GM06990 (cell line): ENCODE data around the gene SLC4A9.

Experiments used
- DNase-seq: peaks from one replicate; pipeline ENCODE4 v3.0.0-alpha.2; 2011; ENCODE audit not compliant: insufficient read length; ENCODE audit errors: extremely low read depth
- H3K27me3 ChIP-seq: replicated peaks from 2 replicates; pipeline ENCODE4 v1.6.0; 2011; ENCODE audit warnings: low read length; ENCODE audit not compliant: control insufficient read depth, insufficient read depth
- H3K36me3 ChIP-seq: 2 replicates; pipeline ENCODE4 v1.5.1; 2011; ENCODE audit warnings: low read length; ENCODE audit not compliant: control insufficient read depth, insufficient read depth
- H3K4me3 ChIP-seq: replicated peaks from 2 replicates; pipeline ENCODE4 v1.5.1; 2011; ENCODE audit warnings: low read depth, mild to moderate bottlenecking, control low read depth, low read length
- CTCF ChIP-seq: IDR thresholded peaks from 2 replicates; pipeline ENCODE4 v1.5.1; 2011; ENCODE audit warnings: low read length, control low read depth, mild to moderate bottlenecking, inconsistent platforms; ENCODE audit not compliant: insufficient read depth, poor library complexity, severe bottlenecking

The SLC4A9 gene

GRCh38 chr5:140398379-140398811 lies 38.4 kb downstream of the SLC4A9 start:
- no peak for DNase-seq

GRCh38 chr5:140399979-140400729 lies 40.2 kb downstream of the SLC4A9 start:
- no peak for TF ChIP-seq CTCF
- Histone ChIP-seq H3K27me3 (no peaks in the 10 kb centered on the region), H3K4me3 (peak overlapping the region; percentile 73), H3K36me3 (no peaks in the 10 kb centered on the region)
- DNase-seq = no peak

More at GRCh38 chr5:140398379-140398811, 38.4 kb downstream of the SLC4A9 start:
- H3K27me3 ChIP-seq = no peaks in the 10 kb centered on the region
- no peaks in the 10 kb centered on the region for H3K36me3 ChIP-seq
- no peak for TF ChIP-seq CTCF
- H3K4me3 ChIP-seq = no peak overlapping the region

GRCh38 chr5:140400730-140401361 lies 40.9 kb downstream of the SLC4A9 start:
- TF ChIP-seq CTCF = no peak
- Histone ChIP-seq H3K4me3 (peak overlapping the region; percentile 73), H3K27me3 (no peaks in the 10 kb centered on the region), H3K36me3 (no peaks in the 10 kb centered on the region)
- peak; percentile 92 for DNase-seq

GRCh38 chr5:140401362-140402257 lies 41.6 kb downstream of the SLC4A9 start, which contains the start of gene ANKHD1:
TSS of gene ANKHD1 (plus strand) at chr5:140401833. CDS start at chr5:140401968, 135 bp downstream.
- Histone ChIP-seq H3K4me3 (peak within 1 kb of the TSS; percentile 98), H3K36me3 (peaks cover 2% of the 10 kb centered on the region)
- DNase-seq = peak; percentile 99

More at GRCh38 chr5:140401362-140402257, 41.6 kb downstream of the SLC4A9 start, which contains the start of gene ANKHD1:
- no peak for TF ChIP-seq CTCF
- no peaks in the 10 kb centered on the region for H3K27me3 ChIP-seq
